Prostate gland (tissue), 2 donors: ENCODE data around the gene CACNG1. TPM values are rescaled to one million over a fixed set of nuclear protein-coding genes. Genes with fewer than 3 reads are reported as not detected.

ENCODE experiments used
- DNase-seq: peaks from one replicate; pipeline ENCODE4 v3.0.0-alpha.2; 2019; ENCODE audit warnings: low spot score
- H3K27ac ChIP-seq, 2 donors: fragments of 200-600 bp; sonication (generic); 2 replicates each; pipeline ENCODE4 v1.5.1; 2017 to 2019
- H3K27me3 ChIP-seq: fragments of 200-600 bp; sonication (generic); replicated peaks from 2 replicates; pipeline ENCODE4 v1.5.1; 2019; ENCODE audit not compliant: insufficient read depth
- H3K36me3 ChIP-seq, 2 donors: fragments of 200-600 bp; sonication (generic); 1 replicate in 1 of 2; 2 replicates in 1 of 2; pipeline versions ENCODE4 v1.5.1 to v1.8.1; 2017 to 2019
- H3K4me1 ChIP-seq: fragments of 200-600 bp; sonication (generic); replicated peaks from 2 replicates; pipeline ENCODE4 v1.5.1; 2019
- H3K4me3 ChIP-seq, 2 donors: fragments of 200-600 bp; sonication (generic); 2 replicates each; pipeline ENCODE4 v1.5.1; 2017 to 2019
- H3K9me3 ChIP-seq: fragments of 200-600 bp; sonication (generic); 2 replicates; pipeline ENCODE4 v1.5.1; 2017
- CTCF ChIP-seq, 4 experiments: fragments of 200-600 bp in 2 of 4; fragments of 450-650 bp in 2 of 4; sonication (generic) in 2 of 4; IDR thresholded peaks; 1 replicate in 3 of 4; 2 replicates in 1 of 4; pipeline ENCODE4 v1.5.1; 2016 to 2019; ENCODE audit warnings: antibody characterized with exemption in 4 of 4, mild to moderate bottlenecking in 2 of 4, moderate library complexity in 2 of 4
- POLR2A ChIP-seq: fragments of 450-650 bp; IDR thresholded peaks from one replicate; pipeline ENCODE4 v1.6.1; 2016; ENCODE audit warnings: antibody characterized with exemption, mild to moderate bottlenecking
- POLR2AphosphoS5 ChIP-seq: sonication (generic); formaldehyde crosslinking; IDR thresholded peaks from one replicate; pipeline ENCODE4 v1.6.1; 2017; ENCODE audit warnings: antibody characterized with exemption
- WGBS: methylation state at CpG from one replicate; pipeline ENCODE4 v1.1.5; 2018; 5-methylcytosine and 5-hydroxymethylcytosine counted together
- intact Hi-C: fragments of 100-400 bp; cut with DNase I; formaldehyde crosslinking; loops from one replicate; pipeline ENCODE4 v1.14.2; 2022
- total RNA-seq, 2 donors: library from RNA; depleted of rRNA; stranded (reverse); fragments of >200 nt; gene quantifications; one replicate each; pipeline ENCODE4 v1.1.0, GENCODE V29; 2016

The CACNG1 gene
- total RNA-seq, 2 donors from 2014 or later: 0.74 TPM; not detected in 1

GRCh38 chr17:67026341-67026740 lies 18.0 kb upstream of the CACNG1 start:
- TF ChIP-seq POLR2AphosphoS5: no peak
- TF ChIP-seq CTCF (IDR thresholded peaks at IDR 0.05): no peak
- TF ChIP-seq POLR2A: no peak
- H3K27me3 ChIP-seq: no peaks in the 10 kb centered on the region
- no peaks in the 10 kb centered on the region for H3K9me3 ChIP-seq
- intact Hi-C loops: no loop called here
- no peak for DNase-seq
- WGBS: 92% methylated on average over 2 of the region's 2 CpGs
- no peak overlapping the region for H3K27ac ChIP-seq
- no peaks in the 10 kb centered on the region for H3K36me3 ChIP-seq
- no peak overlapping the region for H3K4me3 ChIP-seq
- H3K4me1 ChIP-seq: no peaks in the 10 kb centered on the region

GRCh38 chr17:67027031-67027628 lies 17.2 kb upstream of the CACNG1 start:
- Histone ChIP-seq H3K4me3 (no peak overlapping the region), H3K9me3 (no peaks in the 10 kb centered on the region), H3K27ac (no peak overlapping the region), H3K27me3 (no peaks in the 10 kb centered on the region), H3K4me1 (no peaks in the 10 kb centered on the region), H3K36me3 (no peaks in the 10 kb centered on the region)
- DNase-seq: no peak
- TF ChIP-seq POLR2A (no peak), CTCF (IDR thresholded peaks at IDR 0.05) (no peak), POLR2AphosphoS5 (no peak)
- intact Hi-C loops: no loop called here
- 81% methylated on average over 12 of the region's 12 CpGs for WGBS

GRCh38 chr17:67030641-67031040 lies 13.7 kb upstream of the CACNG1 start:
- Histone ChIP-seq H3K27me3 (no peaks in the 10 kb centered on the region), H3K36me3 (no peaks in the 10 kb centered on the region), H3K4me1 (no peaks in the 10 kb centered on the region), H3K9me3 (no peaks in the 10 kb centered on the region), H3K27ac (no peak overlapping the region), H3K4me3 (no peak overlapping the region)
- TF ChIP-seq CTCF (IDR thresholded peaks at IDR 0.05) (no peak), POLR2AphosphoS5 (no peak), POLR2A (no peak)
- intact Hi-C loops: no loop called here
- DNase-seq: no peak
- 82% methylated on average over 21 of the region's 21 CpGs for WGBS

GRCh38 chr17:67032382-67032781 lies 12.0 kb upstream of the CACNG1 start:
- intact Hi-C loops: no loop called here
- Histone ChIP-seq H3K36me3 (no peaks in the 10 kb centered on the region), H3K27ac (no peak overlapping the region), H3K4me3 (no peak overlapping the region), H3K27me3 (no peaks in the 10 kb centered on the region), H3K4me1 (no peaks in the 10 kb centered on the region), H3K9me3 (no peaks in the 10 kb centered on the region)
- no peak for DNase-seq
- no peak for TF ChIP-seq POLR2AphosphoS5
- no peak for TF ChIP-seq CTCF (IDR thresholded peaks at IDR 0.05)
- TF ChIP-seq POLR2A: no peak
- WGBS: 96% methylated on average over 14 of the region's 14 CpGs

GRCh38 chr17:67032985-67033384 lies 11.4 kb upstream of the CACNG1 start:
- H3K27me3 ChIP-seq: no peaks in the 10 kb centered on the region
- H3K4me3 ChIP-seq: no peak overlapping the region
- H3K36me3 ChIP-seq: no peaks in the 10 kb centered on the region
- no peak overlapping the region for H3K27ac ChIP-seq
- intact Hi-C loops: no loop called here
- no peaks in the 10 kb centered on the region for H3K4me1 ChIP-seq
- H3K9me3 ChIP-seq: no peaks in the 10 kb centered on the region
- DNase-seq: no peak
- 95% methylated on average over 13 of the region's 13 CpGs for WGBS
- TF ChIP-seq POLR2A (no peak), POLR2AphosphoS5 (no peak), CTCF (IDR thresholded peaks at IDR 0.05) (no peak)
